Right renal cortex interstitium (tissue), 3 donors: ENCODE measurements around the gene POTEC. TPM values are rescaled to one million over a fixed set of nuclear protein-coding genes. Genes with fewer than 3 reads are reported as not detected.
"Not testable (repeated sequence)": the region's sequence is repeated elsewhere in the genome, so short reads cannot be mapped to it uniquely, and the experiment has no call there.

Experiments used
- DNase-seq, 3 donors: peaks; one replicate each; pipeline ENCODE4 v3.0.0-alpha.2; 2013; ENCODE audit warnings: low read depth in 3 of 3, low spot score in 2 of 3
- polyA plus RNA-seq, 3 donors: library from polyadenylated mRNA; unstranded; fragments of 120-200 nt; gene quantifications; one replicate each; pipeline ENCODE4 v1.2.1, GENCODE V29; 2013; ENCODE audit not compliant: insufficient read length in 3 of 3

POTEC gene
- under 1 TPM in 2 of 3 donors, not detected in 1; 0.06 to 0.07 TPM for polyA plus RNA-seq

- DNase-seq = not testable (repeated sequence)
Measured at GRCh38 chr18:14543446-14543964, at the start of gene POTEC. Gene POTEC, minus strand, starts transcription at chr18:14543600. Its CDS starts 454 bp downstream, at chr18:14543146.

- no peak for DNase-seq
Measured at GRCh38 chr18:14577971-14578370, 34.6 kb upstream of the POTEC start.

GRCh38 chr18:14559502-14559901 is 16.1 kb upstream of the POTEC start:
- not testable (repeated sequence) for DNase-seq

GRCh38 chr18:14531659-14532058 is 11.7 kb downstream of the POTEC start:
- DNase-seq = not testable (repeated sequence)

- not testable (repeated sequence) for DNase-seq
Measured at GRCh38 chr18:14510707-14511106, 32.7 kb downstream of the POTEC start.

GRCh38 chr18:14503691-14504090 is 39.7 kb downstream of the POTEC start:
- not testable (repeated sequence) for DNase-seq

GRCh38 chr18:14501894-14502293 is 41.5 kb downstream of the POTEC start:
- DNase-seq = not testable (repeated sequence)

GRCh38 chr18:14489256-14490014 is 54.0 kb downstream of the POTEC start:
- not testable (repeated sequence) for DNase-seq

- not testable (repeated sequence) for DNase-seq
Measured at GRCh38 chr18:14488789-14489188, 54.6 kb downstream of the POTEC start.

- not testable (repeated sequence) for DNase-seq
Measured at GRCh38 chr18:14486926-14487580, 56.3 kb downstream of the POTEC start.

GRCh38 chr18:14479076-14479475 is 64.3 kb downstream of the POTEC start:
- not testable (repeated sequence) for DNase-seq

GRCh38 chr18:14475520-14475919 is 67.9 kb downstream of the POTEC start:
- not testable (repeated sequence) for DNase-seq

GRCh38 chr18:14474752-14475151 is 68.6 kb downstream of the POTEC start:
- DNase-seq = not testable (repeated sequence)

- DNase-seq = not testable (repeated sequence)
Measured at GRCh38 chr18:14474007-14474720, 69.2 kb downstream of the POTEC start.

- not testable (repeated sequence) for DNase-seq
Measured at GRCh38 chr18:14473250-14474006, 70.0 kb downstream of the POTEC start.

GRCh38 chr18:14471286-14471685 is 72.1 kb downstream of the POTEC start:
- not testable (repeated sequence) for DNase-seq

- DNase-seq = not testable (repeated sequence)
Measured at GRCh38 chr18:14470446-14470845, 73.0 kb downstream of the POTEC start.

GRCh38 chr18:14470046-14470445 is 73.4 kb downstream of the POTEC start:
- DNase-seq = not testable (repeated sequence)

GRCh38 chr18:14465989-14466388 is 77.4 kb downstream of the POTEC start:
- not testable (repeated sequence) for DNase-seq
